Measurements from ENCODE around the gene C18orf32. TPM values are rescaled to one million over a fixed set of nuclear protein-coding genes. Genes with fewer than 3 reads are reported as not detected.
A peak's percentile ranks its signal among the peaks of the same experiment; 100 is the strongest.
"Not testable (repeated sequence)": the region's sequence is repeated elsewhere in the genome, so short reads cannot be mapped to it uniquely, and the experiment has no call there.

The C18orf32 gene
- total and polyA plus RNA-seq, 5 donors from 2014 or later, result 34.8 to 108 (median 92.5) TPM

DNA sequence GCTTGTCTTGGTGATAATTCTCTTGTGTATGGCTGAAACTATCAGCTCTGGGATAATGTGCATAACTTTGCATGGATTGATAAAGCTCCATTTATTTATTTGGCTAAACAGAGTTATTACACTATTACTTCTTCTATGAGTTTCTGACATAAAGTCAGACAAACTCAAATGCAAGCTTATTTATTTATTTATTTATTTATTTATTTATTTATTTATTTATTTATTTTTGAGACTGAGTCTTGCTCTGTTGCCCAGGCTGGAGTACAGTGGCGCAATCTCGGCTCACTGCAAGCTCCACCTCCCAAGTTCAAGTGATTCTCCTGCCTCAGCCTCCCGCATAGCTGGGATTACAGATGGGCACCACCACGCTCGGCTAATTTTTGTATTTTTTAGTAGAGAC, 28.0 kb upstream of the C18orf32 start:
- not testable (repeated sequence) for H3K27me3 ChIP-seq (ENCODE audit: control insufficient read depth, insufficient read depth, low read length); H3K4me3 Mint-ChIP-seq; H3K27ac ChIP-seq (ENCODE audit: insufficient read depth, low read length, poor library complexity, severe bottlenecking); H3K4me1 Mint-ChIP-seq; H3K36me3 Mint-ChIP-seq; H3K36me3 ChIP-seq (ENCODE audit: control insufficient read depth, insufficient read depth, low read length); H3K4me3 ChIP-seq (ENCODE audit: low read depth, low read length); H3K4me1 ChIP-seq (ENCODE audit: control insufficient read depth, insufficient read depth, low read length, poor library complexity, severe bottlenecking); DNase-seq; H3K9me3 Mint-ChIP-seq; H3K27ac Mint-ChIP-seq; H3K9me3 ChIP-seq (ENCODE audit: control insufficient read depth in 2 of 2, low read length in 2 of 2); ATAC-seq (ENCODE audit: low read depth in 2 of 2)
- peaks cover 11% of the 10 kb centered on the region for H3K27me3 Mint-ChIP-seq

GRCh38 chr18:49514577-49514976, 27.5 kb upstream of the C18orf32 start:
- no peak overlapping the region for H3K27ac Mint-ChIP-seq
- H3K4me1 Mint-ChIP-seq, result peaks cover 0 to 6% (median 0%) of the 10 kb centered on the region in 4 donors
- peaks cover 11% of the 10 kb centered on the region for H3K27me3 Mint-ChIP-seq
- no peak overlapping the region for H3K4me3 ChIP-seq (ENCODE audit: low read depth, low read length)
- H3K27ac ChIP-seq (ENCODE audit: insufficient read depth, low read length, poor library complexity, severe bottlenecking), result no peak overlapping the region
- no peak for ATAC-seq (ENCODE audit: low read depth in 2 of 2)
- no peaks in the 10 kb centered on the region for H3K4me1 ChIP-seq (ENCODE audit: control insufficient read depth, insufficient read depth, low read length, poor library complexity, severe bottlenecking)
- no peaks in the 10 kb centered on the region for H3K36me3 Mint-ChIP-seq
- DNase-seq, result no peak
- no peaks in the 10 kb centered on the region for H3K36me3 ChIP-seq (ENCODE audit: control insufficient read depth, insufficient read depth, low read length)
- no peaks in the 10 kb centered on the region for H3K9me3 Mint-ChIP-seq
- H3K4me3 Mint-ChIP-seq, result no peak overlapping the region
- no peaks in the 10 kb centered on the region for H3K27me3 ChIP-seq (ENCODE audit: control insufficient read depth, insufficient read depth, low read length)
- no peaks in the 10 kb centered on the region for H3K9me3 ChIP-seq (ENCODE audit: control insufficient read depth in 2 of 2, low read length in 2 of 2)

DNA sequence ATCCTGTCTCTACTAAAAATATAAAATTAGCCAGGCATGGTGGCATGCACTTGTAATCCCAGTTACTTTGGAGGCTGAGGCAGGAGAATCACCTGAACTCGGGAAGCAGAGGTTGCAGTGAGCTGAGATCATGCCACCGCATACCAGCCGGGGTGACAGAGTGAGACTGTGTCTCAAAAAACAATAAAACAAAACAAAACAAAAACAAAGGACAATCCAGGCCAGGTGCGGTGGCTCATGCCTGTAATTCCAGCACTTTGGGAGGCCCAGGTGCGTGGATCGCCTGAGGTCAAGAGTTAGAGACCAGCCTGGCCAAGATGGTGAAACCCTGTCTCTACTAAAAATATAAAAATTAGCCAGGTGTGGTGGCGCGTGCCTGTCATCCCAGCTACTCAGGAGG, 25.8 kb upstream of the C18orf32 start:
- not testable (repeated sequence) for H3K4me3 Mint-ChIP-seq; H3K4me3 ChIP-seq (ENCODE audit: low read depth, low read length); H3K27me3 ChIP-seq (ENCODE audit: control insufficient read depth, insufficient read depth, low read length); H3K36me3 ChIP-seq (ENCODE audit: control insufficient read depth, insufficient read depth, low read length); H3K4me1 Mint-ChIP-seq; DNase-seq; H3K36me3 Mint-ChIP-seq; H3K4me1 ChIP-seq (ENCODE audit: control insufficient read depth, insufficient read depth, low read length, poor library complexity, severe bottlenecking); H3K27me3 Mint-ChIP-seq; H3K9me3 Mint-ChIP-seq; ATAC-seq (ENCODE audit: low read depth in 2 of 2); H3K27ac ChIP-seq (ENCODE audit: insufficient read depth, low read length, poor library complexity, severe bottlenecking); H3K9me3 ChIP-seq (ENCODE audit: control insufficient read depth in 2 of 2, low read length in 2 of 2)
- H3K27ac Mint-ChIP-seq, result peak overlapping the region in 1 of 3 donors; percentile 20

GRCh38 chr18:49510393-49511115, 23.5 kb upstream of the C18orf32 start:
- Histone ChIP-seq H3K4me3 (ENCODE audit: low read depth, low read length) (no peak overlapping the region), H3K36me3 (ENCODE audit: control insufficient read depth, insufficient read depth, low read length) (no peaks in the 10 kb centered on the region), H3K4me1 (ENCODE audit: control insufficient read depth, insufficient read depth, low read length, poor library complexity, severe bottlenecking) (no peaks in the 10 kb centered on the region), H3K27me3 (ENCODE audit: control insufficient read depth, insufficient read depth, low read length) (peaks cover 2% of the 10 kb centered on the region), H3K27ac (ENCODE audit: insufficient read depth, low read length, poor library complexity, severe bottlenecking) (no peak overlapping the region), H3K9me3 (ENCODE audit: control insufficient read depth in 2 of 2, low read length in 2 of 2) (no peaks in the 10 kb centered on the region)
- no peak overlapping the region for H3K27ac Mint-ChIP-seq
- peak; percentile 31 to 59 (median 56) for DNase-seq
- peaks cover 10% of the 10 kb centered on the region for H3K27me3 Mint-ChIP-seq
- H3K4me3 Mint-ChIP-seq, result no peak overlapping the region
- ATAC-seq (ENCODE audit: low read depth in 2 of 2), result peak; percentile 50 to 57
- no peaks in the 10 kb centered on the region for H3K4me1 Mint-ChIP-seq
- H3K36me3 Mint-ChIP-seq, result no peaks in the 10 kb centered on the region
- peaks cover 0 to 1% (median 0%) of the 10 kb centered on the region in 7 donors for H3K9me3 Mint-ChIP-seq

- not testable (repeated sequence) for H3K4me1 Mint-ChIP-seq; H3K9me3 ChIP-seq (ENCODE audit: control insufficient read depth in 2 of 2, low read length in 2 of 2); H3K4me3 ChIP-seq (ENCODE audit: low read depth, low read length); ATAC-seq (ENCODE audit: low read depth in 2 of 2); H3K27ac ChIP-seq (ENCODE audit: insufficient read depth, low read length, poor library complexity, severe bottlenecking); H3K9me3 Mint-ChIP-seq; DNase-seq; H3K36me3 ChIP-seq (ENCODE audit: control insufficient read depth, insufficient read depth, low read length); H3K4me3 Mint-ChIP-seq; H3K4me1 ChIP-seq (ENCODE audit: control insufficient read depth, insufficient read depth, low read length, poor library complexity, severe bottlenecking); H3K27me3 ChIP-seq (ENCODE audit: control insufficient read depth, insufficient read depth, low read length); H3K36me3 Mint-ChIP-seq; H3K27ac Mint-ChIP-seq
- peaks cover 26% of the 10 kb centered on the region for H3K27me3 Mint-ChIP-seq
Observed at GRCh38 chr18:49506438-49506837, 19.4 kb upstream of the C18orf32 start.

DNA sequence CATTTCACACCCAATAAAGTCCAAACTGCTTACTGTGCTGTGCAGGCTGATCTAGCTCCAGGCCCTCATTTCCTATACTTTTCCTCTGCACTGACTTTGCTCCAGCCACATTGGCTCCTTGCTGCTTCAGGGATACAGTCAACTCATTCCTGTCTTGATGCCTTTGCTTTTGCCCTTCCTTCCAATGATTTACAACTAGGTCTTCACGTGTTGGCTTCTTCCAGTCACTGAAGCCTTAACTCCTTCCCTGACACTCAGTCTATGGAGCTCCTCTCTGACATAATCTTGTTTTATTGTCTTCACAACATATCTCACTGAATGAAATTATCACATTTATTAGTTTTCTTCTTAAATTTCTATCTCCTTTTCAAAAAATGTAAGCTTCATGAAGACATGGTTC, 16.9 kb upstream of the C18orf32 start:
- peaks cover 6% of the 10 kb centered on the region for H3K27me3 ChIP-seq (ENCODE audit: control insufficient read depth, insufficient read depth, low read length)
- no peaks in the 10 kb centered on the region for H3K36me3 Mint-ChIP-seq
- H3K9me3 Mint-ChIP-seq, result peaks cover 0 to 1% (median 0%) of the 10 kb centered on the region in 7 donors
- no peaks in the 10 kb centered on the region for H3K9me3 ChIP-seq (ENCODE audit: control insufficient read depth in 2 of 2, low read length in 2 of 2)
- DNase-seq (no peak), ATAC-seq (ENCODE audit: low read depth in 2 of 2) (no peak)
- peaks cover 32% of the 10 kb centered on the region for H3K27me3 Mint-ChIP-seq
- no peak overlapping the region for H3K4me3 ChIP-seq (ENCODE audit: low read depth, low read length)
- H3K27ac Mint-ChIP-seq, result no peak overlapping the region
- H3K4me3 Mint-ChIP-seq, result no peak overlapping the region
- H3K4me1 Mint-ChIP-seq, result no peaks in the 10 kb centered on the region
- H3K27ac ChIP-seq (ENCODE audit: insufficient read depth, low read length, poor library complexity, severe bottlenecking), result no peak overlapping the region
- no peaks in the 10 kb centered on the region for H3K4me1 ChIP-seq (ENCODE audit: control insufficient read depth, insufficient read depth, low read length, poor library complexity, severe bottlenecking)
- H3K36me3 ChIP-seq (ENCODE audit: control insufficient read depth, insufficient read depth, low read length), result no peaks in the 10 kb centered on the region

- Mint-ChIP-seq H3K4me3 (no peak overlapping the region), H3K27ac (no peak overlapping the region), H3K4me1 (no peaks in the 10 kb centered on the region), H3K27me3 (peaks cover 34% of the 10 kb centered on the region), H3K36me3 (no peaks in the 10 kb centered on the region), H3K9me3 (no peaks in the 10 kb centered on the region)
- ATAC-seq (ENCODE audit: low read depth in 2 of 2) (no peak), DNase-seq (no peak)
- H3K36me3 ChIP-seq (ENCODE audit: control insufficient read depth, insufficient read depth, low read length), result no peaks in the 10 kb centered on the region
- H3K27me3 ChIP-seq (ENCODE audit: control insufficient read depth, insufficient read depth, low read length), result peaks cover 4% of the 10 kb centered on the region
- no peaks in the 10 kb centered on the region for H3K4me1 ChIP-seq (ENCODE audit: control insufficient read depth, insufficient read depth, low read length, poor library complexity, severe bottlenecking)
- no peaks in the 10 kb centered on the region for H3K9me3 ChIP-seq (ENCODE audit: control insufficient read depth in 2 of 2, low read length in 2 of 2)
- H3K27ac ChIP-seq (ENCODE audit: insufficient read depth, low read length, poor library complexity, severe bottlenecking), result no peak overlapping the region
- no peak overlapping the region for H3K4me3 ChIP-seq (ENCODE audit: low read depth, low read length)
Observed at GRCh38 chr18:49500201-49500921, 13.3 kb upstream of the C18orf32 start.

Measured in CD4-positive, CD25-positive, alpha-beta regulatory T cell (primary cell).